Stimulated activated effector memory CD8-positive, alpha-beta T cell treated with anti-CD3 and anti-CD28 coated beads, Interleukin-12 subunit alpha, Interleukin-12 subunit beta, amount 100 ng/mL, for 72 hours (primary cell): Measurements from ENCODE around the gene EN2.

Experiments
- ATAC-seq: fragments of 150-1000 bp; cut with Tn5 transposase; 2 replicates; pipeline ENCODE4 v1.10.0; 2021
- DNase-seq, 2 donors: peaks; one replicate each; pipeline ENCODE4 v3.0.0; 2021 to 2022; ENCODE audit warnings: low spot score in 2 of 2
- H3K27ac Mint-ChIP-seq: one replicate; pipeline ENCODE4 v1.8.0; 2022; ENCODE audit warnings: mild to moderate bottlenecking, mixed read lengths
- H3K36me3 Mint-ChIP-seq: one replicate; pipeline ENCODE4 v1.8.0; 2022; ENCODE audit warnings: mild to moderate bottlenecking, mixed read lengths
- H3K4me1 Mint-ChIP-seq: one replicate; pipeline ENCODE4 v1.8.0; 2022; ENCODE audit warnings: mixed read lengths
- H3K4me3 Mint-ChIP-seq: one replicate; pipeline ENCODE4 v1.8.0; 2022; ENCODE audit warnings: mild to moderate bottlenecking, mixed read lengths
- H3K9me3 Mint-ChIP-seq: one replicate; pipeline ENCODE4 v1.8.0; 2022; ENCODE audit warnings: mixed read lengths

Gene EN2

GRCh38 chr7:155458111-155458877, at the start of gene EN2:
TSS of gene EN2 (plus strand) at chr7:155458129. CDS start at chr7:155458378, 249 bp downstream.
- H3K9me3 Mint-ChIP-seq: no peaks in the 10 kb centered on the region
- ATAC-seq (no peak), DNase-seq (no peak)
- peaks cover 20% of the 10 kb centered on the region for H3K4me1 Mint-ChIP-seq
- peak within 1 kb of the TSS; percentile 50 for H3K27ac Mint-ChIP-seq
- peak within 1 kb of the TSS; percentile 65 for H3K4me3 Mint-ChIP-seq
- H3K36me3 Mint-ChIP-seq: peaks cover 12% of the 10 kb centered on the region

- no peak overlapping the region for H3K4me3 Mint-ChIP-seq
- H3K4me1 Mint-ChIP-seq: peaks cover 26% of the 10 kb centered on the region
- no peak overlapping the region for H3K27ac Mint-ChIP-seq
- no peaks in the 10 kb centered on the region for H3K36me3 Mint-ChIP-seq
- no peaks in the 10 kb centered on the region for H3K9me3 Mint-ChIP-seq
- ATAC-seq: no peak
- no peak for DNase-seq
Measured at GRCh38 chr7:155408651-155409586, 49.0 kb upstream of the EN2 start.

DNA sequence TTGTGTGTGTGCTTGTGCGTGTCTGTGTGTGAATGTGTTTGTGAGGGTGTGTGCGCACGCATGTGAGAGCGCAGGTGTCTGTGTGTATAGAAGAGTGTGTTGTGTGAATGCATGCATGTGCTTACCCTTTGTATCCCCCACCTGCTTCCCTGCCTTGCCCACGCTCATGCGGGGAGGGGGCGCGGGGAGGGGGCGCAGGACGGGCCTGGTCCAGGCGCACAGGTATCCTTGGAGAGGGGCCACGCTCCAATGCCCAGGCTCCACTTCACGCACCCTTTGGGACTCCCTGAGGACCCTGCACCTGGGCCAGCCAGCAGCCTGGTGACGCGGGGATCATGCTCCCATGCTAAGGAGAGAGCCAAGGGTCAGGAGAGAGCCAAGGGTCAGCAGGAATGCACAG, 47.9 kb upstream of the EN2 start:
- Mint-ChIP-seq H3K4me1 (peaks cover 26% of the 10 kb centered on the region), H3K4me3 (no peak overlapping the region), H3K27ac (no peak overlapping the region)

GRCh38 chr7:155410431-155410830, 47.5 kb upstream of the EN2 start:
- no peak overlapping the region for H3K27ac Mint-ChIP-seq
- DNase-seq (no peak), ATAC-seq (no peak)
- no peaks in the 10 kb centered on the region for H3K36me3 Mint-ChIP-seq
- H3K9me3 Mint-ChIP-seq: no peaks in the 10 kb centered on the region
- no peak overlapping the region for H3K4me3 Mint-ChIP-seq
- peaks cover 26% of the 10 kb centered on the region for H3K4me1 Mint-ChIP-seq

More for the DNA sequence above, 47.9 kb upstream of the EN2 start:
- DNase-seq: no peak
- no peak for ATAC-seq
- H3K9me3 Mint-ChIP-seq: no peaks in the 10 kb centered on the region
- no peaks in the 10 kb centered on the region for H3K36me3 Mint-ChIP-seq

DNA sequence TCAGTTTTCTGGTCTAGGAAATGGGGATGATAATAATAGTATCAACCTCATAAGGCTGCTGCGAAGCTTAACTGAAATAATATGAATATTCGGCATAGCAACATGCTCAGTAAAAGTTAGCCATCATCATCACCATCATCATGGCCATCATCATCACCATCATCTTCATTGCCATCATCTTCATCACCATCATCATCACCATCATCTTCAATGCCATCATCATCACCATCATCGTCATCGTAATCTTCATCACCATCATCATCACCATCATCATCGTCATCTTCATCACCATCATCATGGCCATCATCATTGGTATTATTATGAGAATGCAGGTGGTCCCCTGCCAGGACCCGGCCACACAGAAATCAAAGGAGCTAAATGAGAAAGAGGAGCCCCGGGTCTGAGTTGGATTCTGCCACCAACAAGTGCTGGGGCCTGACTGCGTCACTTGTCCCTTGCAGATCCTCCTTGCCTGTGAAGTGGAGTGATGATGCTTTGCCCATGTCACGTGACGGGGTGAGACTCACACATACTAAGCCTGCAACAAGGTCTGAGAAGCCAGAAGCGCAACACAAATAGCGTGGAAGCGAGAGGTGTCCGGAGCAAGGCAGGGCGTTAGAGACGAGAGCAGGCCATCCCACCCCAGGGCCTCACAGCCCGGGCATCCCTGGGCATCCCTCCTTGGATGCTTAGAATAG, 46.1 kb upstream of the EN2 start:
- no peak overlapping the region for H3K27ac Mint-ChIP-seq
- peaks cover 14% of the 10 kb centered on the region for H3K4me1 Mint-ChIP-seq
- no peaks in the 10 kb centered on the region for H3K36me3 Mint-ChIP-seq
- ATAC-seq (no peak), DNase-seq (no peak)
- H3K4me3 Mint-ChIP-seq: no peak overlapping the region
- no peaks in the 10 kb centered on the region for H3K9me3 Mint-ChIP-seq

DNA sequence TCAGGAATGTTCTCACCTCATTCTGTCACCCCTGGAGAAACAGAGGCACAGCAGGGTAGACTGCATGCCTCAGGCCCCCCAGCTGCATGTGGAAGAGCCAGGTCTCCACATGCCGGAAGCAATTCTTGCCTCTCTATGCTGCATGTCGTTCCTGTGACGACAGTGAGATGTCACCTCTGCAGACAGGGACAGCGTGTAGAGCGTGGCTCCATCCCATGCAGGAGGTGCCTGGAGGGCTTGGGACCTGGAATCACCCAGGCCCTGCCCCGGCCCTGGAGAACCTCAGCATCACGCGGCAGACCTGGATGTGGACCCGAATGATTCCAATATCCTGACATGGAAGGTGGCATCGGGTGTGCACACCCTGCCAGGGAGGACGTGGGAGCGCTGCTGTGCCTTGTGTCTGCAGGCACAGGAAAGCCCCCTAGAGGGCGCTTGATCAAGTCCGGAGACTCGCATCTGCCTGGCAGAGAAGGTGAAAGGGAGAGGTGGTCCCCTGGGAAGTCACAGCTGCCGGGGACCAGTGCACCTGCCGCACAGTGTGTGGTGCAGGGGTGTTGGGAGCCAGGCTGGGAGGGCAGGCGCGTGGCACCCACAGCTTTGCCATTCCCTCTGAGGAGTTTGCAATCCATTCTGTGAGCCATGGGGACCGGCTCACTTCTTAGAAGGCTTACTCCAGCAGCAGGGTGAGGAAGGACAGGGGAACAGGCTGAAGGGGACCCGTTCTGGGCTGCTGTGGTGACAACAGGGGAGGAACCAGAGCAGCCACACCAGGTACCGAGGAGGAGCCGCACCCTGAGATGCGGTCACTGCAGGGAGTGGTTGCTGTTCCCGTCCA, 45.3 kb upstream of the EN2 start:
- peaks cover 14% of the 10 kb centered on the region for H3K4me1 Mint-ChIP-seq
- no peaks in the 10 kb centered on the region for H3K36me3 Mint-ChIP-seq
- no peaks in the 10 kb centered on the region for H3K9me3 Mint-ChIP-seq
- ATAC-seq (peak; percentile 62), DNase-seq (peak; percentile 24 to 71)
- no peak overlapping the region for H3K27ac Mint-ChIP-seq
- H3K4me3 Mint-ChIP-seq: no peak overlapping the region

DNA sequence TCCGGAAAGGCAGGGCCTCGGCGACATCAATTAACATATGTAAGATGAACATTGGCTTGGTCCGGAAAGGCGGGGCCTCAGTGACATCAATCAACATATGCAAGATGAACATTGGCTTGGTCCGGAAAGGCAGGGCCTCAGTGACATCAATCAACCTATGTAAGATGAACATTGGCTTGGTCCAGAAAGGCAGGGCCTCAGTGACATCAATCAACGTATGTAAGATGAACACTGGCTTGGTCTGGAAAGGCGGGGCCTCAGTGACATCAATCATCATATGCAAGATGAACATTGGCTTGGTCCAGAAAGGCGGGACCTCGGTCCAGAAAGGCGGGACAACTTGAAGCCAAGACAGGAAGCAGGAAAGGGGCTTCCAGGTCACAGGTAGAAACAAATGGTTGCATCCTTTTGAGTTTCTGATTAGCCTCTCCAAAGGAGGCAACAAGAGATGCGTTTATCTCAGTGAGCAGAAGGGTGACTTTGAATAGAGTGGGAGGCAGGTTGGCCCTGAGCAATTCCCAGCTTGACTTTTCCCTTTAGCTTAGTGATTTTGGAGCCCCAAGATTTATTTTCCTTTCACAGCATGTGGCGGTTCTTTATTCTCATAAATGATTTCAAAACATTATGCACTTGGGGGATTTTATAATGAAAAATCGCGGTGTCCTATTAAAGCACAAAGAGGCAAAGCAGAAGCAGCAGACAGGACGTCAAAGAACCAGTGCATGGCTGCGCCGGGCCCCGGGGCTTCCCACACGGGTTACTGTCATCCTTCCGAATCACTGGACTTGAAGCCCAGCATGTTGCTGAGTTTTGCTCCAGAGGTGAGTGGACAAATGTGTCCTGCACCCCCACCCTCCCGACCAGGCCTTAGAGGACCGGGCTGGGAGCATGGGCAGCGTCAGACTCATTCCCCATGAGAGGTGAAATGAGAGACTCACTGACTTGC, 43.1 kb upstream of the EN2 start:
- Mint-ChIP-seq H3K9me3 (no peaks in the 10 kb centered on the region), H3K36me3 (no peaks in the 10 kb centered on the region), H3K27ac (no peak overlapping the region), H3K4me1 (peaks cover 10% of the 10 kb centered on the region), H3K4me3 (no peak overlapping the region)
- DNase-seq (no peak), ATAC-seq (no peak)

GRCh38 chr7:155416646-155417380, 41.1 kb upstream of the EN2 start:
- H3K4me3 Mint-ChIP-seq: no peak overlapping the region
- no peaks in the 10 kb centered on the region for H3K36me3 Mint-ChIP-seq
- H3K27ac Mint-ChIP-seq: no peak overlapping the region
- DNase-seq: no peak
- peaks cover 7% of the 10 kb centered on the region for H3K4me1 Mint-ChIP-seq
- ATAC-seq: no peak
- no peaks in the 10 kb centered on the region for H3K9me3 Mint-ChIP-seq

GRCh38 chr7:155418304-155418703, 39.6 kb upstream of the EN2 start:
- Mint-ChIP-seq H3K4me1 (no peaks in the 10 kb centered on the region), H3K36me3 (no peaks in the 10 kb centered on the region), H3K4me3 (no peak overlapping the region), H3K27ac (no peak overlapping the region), H3K9me3 (no peaks in the 10 kb centered on the region)
- DNase-seq (no peak), ATAC-seq (no peak)

DNA sequence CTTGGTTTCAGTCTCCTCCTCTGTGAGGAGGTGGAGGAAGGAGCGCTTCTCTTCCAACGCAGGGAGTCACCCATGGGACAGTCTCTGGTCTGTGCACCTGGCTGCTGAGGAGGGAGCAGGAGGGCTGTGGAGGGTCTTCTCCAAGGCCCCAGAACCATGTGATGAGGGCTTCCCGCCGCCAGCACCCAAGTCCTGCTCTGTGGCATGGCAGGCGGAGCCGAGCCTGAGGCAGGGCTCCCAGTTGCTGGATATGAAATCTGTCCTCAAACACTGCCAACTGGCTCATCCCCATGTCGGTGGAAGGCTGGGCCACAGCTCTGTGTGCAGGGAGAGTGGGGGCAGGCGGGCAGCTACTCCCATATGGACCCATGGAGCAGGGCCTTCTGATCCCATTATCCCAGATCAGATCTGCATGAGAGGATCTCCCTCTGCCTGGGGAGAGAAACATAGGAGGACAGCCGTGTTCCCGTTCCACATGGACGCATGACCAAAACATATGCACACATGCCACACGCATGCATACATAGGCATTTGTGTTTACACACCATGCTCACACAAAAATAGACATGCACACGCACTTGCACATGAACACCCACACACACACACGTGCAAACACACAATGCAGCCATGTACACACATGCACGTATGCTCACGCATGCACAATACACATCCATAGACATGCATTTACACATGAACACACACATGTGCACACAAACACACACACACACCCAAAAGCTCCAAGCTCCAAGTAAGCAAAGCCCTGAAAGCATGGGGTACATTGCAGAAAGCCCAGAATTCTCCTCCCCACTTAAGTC, 38.8 kb upstream of the EN2 start:
- no peaks in the 10 kb centered on the region for H3K4me1 Mint-ChIP-seq
- no peak overlapping the region for H3K27ac Mint-ChIP-seq

GRCh38 chr7:155420116-155420515, 37.8 kb upstream of the EN2 start:
- Mint-ChIP-seq H3K27ac (no peak overlapping the region), H3K9me3 (no peaks in the 10 kb centered on the region), H3K4me1 (no peaks in the 10 kb centered on the region), H3K4me3 (no peak overlapping the region), H3K36me3 (no peaks in the 10 kb centered on the region)
- DNase-seq (no peak), ATAC-seq (no peak)

More for the DNA sequence above, 38.8 kb upstream of the EN2 start:
- no peaks in the 10 kb centered on the region for H3K9me3 Mint-ChIP-seq
- H3K4me3 Mint-ChIP-seq: no peak overlapping the region
- ATAC-seq: no peak
- DNase-seq: no peak
- H3K36me3 Mint-ChIP-seq: no peaks in the 10 kb centered on the region

GRCh38 chr7:155422151-155422550, 35.8 kb upstream of the EN2 start:
- no peaks in the 10 kb centered on the region for H3K4me1 Mint-ChIP-seq
- H3K36me3 Mint-ChIP-seq: no peaks in the 10 kb centered on the region
- H3K9me3 Mint-ChIP-seq: no peaks in the 10 kb centered on the region
- H3K4me3 Mint-ChIP-seq: no peak overlapping the region
- H3K27ac Mint-ChIP-seq: no peak overlapping the region
- DNase-seq (no peak), ATAC-seq (no peak)
